Panc1 (cell line): ENCODE data around the gene SLX9.

Experiments
- POLR2AphosphoS5 ChIP-seq: IDR thresholded peaks from 2 replicates; pipeline ENCODE4 v1.6.1; 2012; ENCODE audit warnings: mild to moderate bottlenecking, low read depth, low read length, moderate library complexity
- SIN3A ChIP-seq: IDR thresholded peaks from 2 replicates; pipeline ENCODE4 v1.6.1; 2012; ENCODE audit warnings: low read depth, mild to moderate bottlenecking, low read length, moderate library complexity, borderline replicate concordance; ENCODE audit not compliant: insufficient read depth
- TCF7L2 ChIP-seq: IDR thresholded peaks from 2 replicates; pipeline ENCODE4 v1.6.1; 2011; ENCODE audit warnings: mild to moderate bottlenecking, low read depth, low read length, inconsistent platforms
- TF ChIP-seq, protein P1 (sequence below): fragments of 450-650 bp; IDR thresholded peaks from 2 replicates; pipeline ENCODE4 v1.5.1; 2017; ENCODE audit warnings: mild to moderate bottlenecking
- TF ChIP-seq, protein P2 (sequence below), 2 experiments: IDR thresholded peaks; 2 replicates each; pipeline ENCODE4 v1.6.1; 2011 to 2012; ENCODE audit warnings: low read depth in 2 of 2, control low read depth in 1 of 2, low read length in 1 of 2, mild to moderate bottlenecking in 1 of 2, moderate library complexity in 1 of 2; ENCODE audit not compliant: insufficient read depth in 1 of 2

DNA sequence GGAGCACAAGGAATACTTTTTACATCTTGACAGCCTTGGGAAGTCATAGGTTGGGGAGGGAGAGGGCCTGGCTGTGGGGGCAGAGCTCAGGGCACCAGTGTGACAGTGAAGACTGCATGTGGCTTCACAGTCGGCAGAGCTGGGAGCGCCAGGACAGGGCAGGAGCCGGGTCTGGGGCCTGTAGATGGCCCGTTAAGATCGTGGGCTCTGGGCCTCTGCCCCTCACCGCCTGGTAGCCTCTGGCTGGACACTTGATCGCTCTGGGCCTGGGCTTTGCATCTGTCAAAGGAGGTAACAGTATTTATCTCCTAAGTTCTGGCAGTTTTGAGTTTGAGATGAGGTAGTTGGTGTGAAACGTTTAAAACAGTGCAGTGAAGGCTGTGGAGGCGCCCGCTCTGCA, 4.8 kb downstream of the SLX9 start:
- TF ChIP-seq SIN3A = no peak
- TF ChIP-seq, protein P1, sequence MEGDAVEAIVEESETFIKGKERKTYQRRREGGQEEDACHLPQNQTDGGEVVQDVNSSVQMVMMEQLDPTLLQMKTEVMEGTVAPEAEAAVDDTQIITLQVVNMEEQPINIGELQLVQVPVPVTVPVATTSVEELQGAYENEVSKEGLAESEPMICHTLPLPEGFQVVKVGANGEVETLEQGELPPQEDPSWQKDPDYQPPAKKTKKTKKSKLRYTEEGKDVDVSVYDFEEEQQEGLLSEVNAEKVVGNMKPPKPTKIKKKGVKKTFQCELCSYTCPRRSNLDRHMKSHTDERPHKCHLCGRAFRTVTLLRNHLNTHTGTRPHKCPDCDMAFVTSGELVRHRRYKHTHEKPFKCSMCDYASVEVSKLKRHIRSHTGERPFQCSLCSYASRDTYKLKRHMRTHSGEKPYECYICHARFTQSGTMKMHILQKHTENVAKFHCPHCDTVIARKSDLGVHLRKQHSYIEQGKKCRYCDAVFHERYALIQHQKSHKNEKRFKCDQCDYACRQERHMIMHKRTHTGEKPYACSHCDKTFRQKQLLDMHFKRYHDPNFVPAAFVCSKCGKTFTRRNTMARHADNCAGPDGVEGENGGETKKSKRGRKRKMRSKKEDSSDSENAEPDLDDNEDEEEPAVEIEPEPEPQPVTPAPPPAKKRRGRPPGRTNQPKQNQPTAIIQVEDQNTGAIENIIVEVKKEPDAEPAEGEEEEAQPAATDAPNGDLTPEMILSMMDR = no peak
- no peak for TF ChIP-seq POLR2AphosphoS5
- TF ChIP-seq TCF7L2 = no peak
- TF ChIP-seq, protein P2, sequence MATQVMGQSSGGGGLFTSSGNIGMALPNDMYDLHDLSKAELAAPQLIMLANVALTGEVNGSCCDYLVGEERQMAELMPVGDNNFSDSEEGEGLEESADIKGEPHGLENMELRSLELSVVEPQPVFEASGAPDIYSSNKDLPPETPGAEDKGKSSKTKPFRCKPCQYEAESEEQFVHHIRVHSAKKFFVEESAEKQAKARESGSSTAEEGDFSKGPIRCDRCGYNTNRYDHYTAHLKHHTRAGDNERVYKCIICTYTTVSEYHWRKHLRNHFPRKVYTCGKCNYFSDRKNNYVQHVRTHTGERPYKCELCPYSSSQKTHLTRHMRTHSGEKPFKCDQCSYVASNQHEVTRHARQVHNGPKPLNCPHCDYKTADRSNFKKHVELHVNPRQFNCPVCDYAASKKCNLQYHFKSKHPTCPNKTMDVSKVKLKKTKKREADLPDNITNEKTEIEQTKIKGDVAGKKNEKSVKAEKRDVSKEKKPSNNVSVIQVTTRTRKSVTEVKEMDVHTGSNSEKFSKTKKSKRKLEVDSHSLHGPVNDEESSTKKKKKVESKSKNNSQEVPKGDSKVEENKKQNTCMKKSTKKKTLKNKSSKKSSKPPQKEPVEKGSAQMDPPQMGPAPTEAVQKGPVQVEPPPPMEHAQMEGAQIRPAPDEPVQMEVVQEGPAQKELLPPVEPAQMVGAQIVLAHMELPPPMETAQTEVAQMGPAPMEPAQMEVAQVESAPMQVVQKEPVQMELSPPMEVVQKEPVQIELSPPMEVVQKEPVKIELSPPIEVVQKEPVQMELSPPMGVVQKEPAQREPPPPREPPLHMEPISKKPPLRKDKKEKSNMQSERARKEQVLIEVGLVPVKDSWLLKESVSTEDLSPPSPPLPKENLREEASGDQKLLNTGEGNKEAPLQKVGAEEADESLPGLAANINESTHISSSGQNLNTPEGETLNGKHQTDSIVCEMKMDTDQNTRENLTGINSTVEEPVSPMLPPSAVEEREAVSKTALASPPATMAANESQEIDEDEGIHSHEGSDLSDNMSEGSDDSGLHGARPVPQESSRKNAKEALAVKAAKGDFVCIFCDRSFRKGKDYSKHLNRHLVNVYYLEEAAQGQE (IDR thresholded peaks at IDR 0.05; ENCODE audit: insufficient read depth in 1 of 2, low read depth in 2 of 2, low read length in 1 of 2) = no peak
